Measurements from ENCODE around the gene MEGF10.
"Not testable (repeated sequence)": the region's sequence is repeated elsewhere in the genome, so short reads cannot be mapped to it uniquely, and the experiment has no call there.

MEGF10 gene

DNA sequence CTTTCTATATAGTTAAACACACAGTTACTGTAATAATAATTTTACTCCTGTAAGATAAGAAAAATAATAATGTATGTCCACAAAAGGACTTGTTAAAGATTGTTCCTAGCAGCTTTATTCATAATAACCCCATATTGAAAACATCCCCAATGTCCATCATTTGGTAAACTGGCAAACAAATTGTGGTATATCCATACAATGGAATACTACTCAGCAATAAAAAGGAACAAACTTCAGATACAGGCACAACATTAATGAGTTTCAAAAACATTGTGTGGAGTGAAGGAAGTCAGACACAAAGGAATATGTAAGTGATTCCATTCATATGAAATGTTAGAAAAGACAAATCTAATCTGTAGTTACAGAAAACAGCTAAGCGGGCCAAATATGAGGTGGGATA lies 1.9 kb upstream of the MEGF10 start:
- no peaks in the 10 kb centered on the region for H3K27me3 ChIP-seq (ENCODE audit: control insufficient read depth, insufficient read depth, low read length)
- peaks cover 19% of the 10 kb centered on the region for H3K4me1 ChIP-seq (ENCODE audit: control insufficient read depth, insufficient read depth, low read length)
- no peaks in the 10 kb centered on the region for H3K36me3 ChIP-seq (ENCODE audit: control insufficient read depth, insufficient read depth, low read length)
- H3K9me3 ChIP-seq (ENCODE audit: control insufficient read depth, insufficient read depth, low read length) = no peaks in the 10 kb centered on the region
- H3K9ac ChIP-seq (ENCODE audit: low read depth, low read length) = no peak overlapping the region
- no peak overlapping the region for H3K4me3 ChIP-seq (ENCODE audit: low read depth, low read length)

DNA sequence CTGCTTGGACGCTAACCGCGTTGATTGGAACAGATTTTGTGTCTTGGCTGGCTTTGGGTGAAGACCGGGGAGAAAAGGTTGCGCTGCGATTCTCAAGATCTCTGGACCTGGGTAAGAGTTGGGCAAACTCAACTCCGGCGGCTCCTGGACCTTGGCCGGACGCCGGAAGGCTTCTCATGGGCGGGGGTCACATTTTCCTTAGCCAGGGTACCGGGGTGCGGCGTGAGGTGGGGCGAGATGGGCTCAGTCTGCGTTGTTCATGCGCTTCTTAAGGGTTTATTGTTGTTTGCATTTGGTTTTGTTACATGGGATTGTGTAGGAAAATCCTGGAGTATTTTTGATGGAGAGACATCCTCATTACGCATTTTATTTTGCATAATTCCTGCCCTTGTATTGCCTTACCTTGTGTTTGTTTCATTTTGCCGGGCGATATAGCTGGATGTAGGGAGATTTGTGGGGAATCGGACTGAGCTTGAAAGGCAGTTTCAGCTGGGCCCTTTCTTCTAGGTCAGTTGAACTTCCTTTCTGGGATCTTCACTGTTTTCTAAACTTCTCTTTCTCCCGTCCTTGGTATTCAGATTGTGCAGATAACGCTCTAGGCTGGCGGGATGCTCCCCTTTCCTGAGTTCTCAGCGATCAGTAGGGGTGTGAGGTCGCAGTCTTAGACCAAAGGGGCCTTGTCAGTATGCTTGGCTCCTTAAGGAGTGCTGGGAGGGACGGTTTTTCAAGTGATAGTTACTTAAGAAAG lies 524 bp downstream of the MEGF10 start:
- H3K4me3 ChIP-seq (ENCODE audit: low read depth, low read length) = peak overlapping the region; percentile 92
- no peaks in the 10 kb centered on the region for H3K9me3 ChIP-seq (ENCODE audit: control insufficient read depth, insufficient read depth, low read length)

DNA sequence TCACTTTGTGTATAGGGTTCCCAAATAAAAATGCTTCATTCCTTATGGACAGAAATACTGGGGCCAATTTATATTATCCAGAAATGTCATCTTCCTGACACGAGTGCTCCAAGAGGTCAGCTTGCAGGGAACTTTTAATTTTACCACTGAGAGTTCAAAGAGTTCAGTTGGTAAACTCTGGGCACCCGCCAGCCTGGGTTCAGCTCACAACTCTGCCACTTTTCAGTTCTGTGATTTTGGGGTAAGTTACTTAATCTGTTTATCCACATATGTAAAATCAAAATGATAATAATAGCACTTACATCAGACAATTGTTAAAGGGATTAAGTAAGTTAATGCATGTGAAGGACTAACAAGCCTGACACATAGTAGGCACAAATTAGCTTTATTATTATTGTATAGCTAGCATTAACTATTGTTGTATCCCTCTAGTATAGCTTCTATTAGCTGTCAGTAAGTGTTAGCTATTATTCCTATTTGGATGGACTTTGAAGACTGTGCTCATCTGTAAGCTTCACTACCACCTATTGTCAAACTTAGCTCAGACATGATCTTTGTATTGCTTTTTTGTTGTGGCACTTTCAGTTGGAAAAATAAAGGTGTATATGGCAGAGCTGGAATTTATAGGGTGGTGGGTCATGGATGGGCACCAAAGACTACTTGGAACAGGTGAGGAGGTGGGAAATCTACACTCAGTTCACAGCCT lies 1.6 kb downstream of the MEGF10 start:
- Histone ChIP-seq H3K9ac (ENCODE audit: low read depth, low read length) (no peak overlapping the region), H3K9me3 (ENCODE audit: control insufficient read depth, insufficient read depth, low read length) (no peaks in the 10 kb centered on the region), H3K27me3 (ENCODE audit: control insufficient read depth, insufficient read depth, low read length) (no peaks in the 10 kb centered on the region), H3K4me1 (ENCODE audit: control insufficient read depth, insufficient read depth, low read length) (peaks cover 26% of the 10 kb centered on the region), H3K36me3 (ENCODE audit: control insufficient read depth, insufficient read depth, low read length) (no peaks in the 10 kb centered on the region), H3K4me3 (ENCODE audit: low read depth, low read length) (peak overlapping the region; percentile 92)

More for the DNA sequence above, 524 bp downstream of the MEGF10 start:
- Histone ChIP-seq H3K27me3 (ENCODE audit: control insufficient read depth, insufficient read depth, low read length) (no peaks in the 10 kb centered on the region), H3K9ac (ENCODE audit: low read depth, low read length) (peak overlapping the region; percentile 85), H3K36me3 (ENCODE audit: control insufficient read depth, insufficient read depth, low read length) (no peaks in the 10 kb centered on the region), H3K4me1 (ENCODE audit: control insufficient read depth, insufficient read depth, low read length) (peaks cover 23% of the 10 kb centered on the region)

DNA sequence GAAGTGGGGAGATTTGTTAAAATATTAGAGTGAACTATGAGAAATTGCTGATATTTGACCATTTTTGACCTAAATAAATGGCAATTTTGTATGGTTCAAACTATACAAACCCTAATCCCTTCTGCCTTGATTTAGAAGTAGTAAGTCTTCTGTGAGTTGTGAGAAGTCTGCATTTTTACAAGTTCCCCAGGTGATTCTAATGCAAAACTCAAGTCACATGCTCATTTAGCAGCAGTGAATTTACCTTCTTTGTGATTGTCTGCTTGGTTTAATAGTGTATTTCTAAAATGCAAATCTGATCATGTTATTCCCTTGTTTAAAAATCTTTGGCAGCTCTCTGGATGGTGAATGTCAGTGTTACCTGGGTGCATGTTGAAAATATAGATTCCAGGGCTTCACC lies 2.8 kb downstream of the MEGF10 start:
- peak overlapping the region; percentile 92 for H3K4me3 ChIP-seq (ENCODE audit: low read depth, low read length)
- H3K4me1 ChIP-seq (ENCODE audit: control insufficient read depth, insufficient read depth, low read length) = peaks cover 32% of the 10 kb centered on the region
- no peak overlapping the region for H3K9ac ChIP-seq (ENCODE audit: low read depth, low read length)
- H3K9me3 ChIP-seq (ENCODE audit: control insufficient read depth, insufficient read depth, low read length) = no peaks in the 10 kb centered on the region
- H3K36me3 ChIP-seq (ENCODE audit: control insufficient read depth, insufficient read depth, low read length) = no peaks in the 10 kb centered on the region
- H3K27me3 ChIP-seq (ENCODE audit: control insufficient read depth, insufficient read depth, low read length) = no peaks in the 10 kb centered on the region

DNA sequence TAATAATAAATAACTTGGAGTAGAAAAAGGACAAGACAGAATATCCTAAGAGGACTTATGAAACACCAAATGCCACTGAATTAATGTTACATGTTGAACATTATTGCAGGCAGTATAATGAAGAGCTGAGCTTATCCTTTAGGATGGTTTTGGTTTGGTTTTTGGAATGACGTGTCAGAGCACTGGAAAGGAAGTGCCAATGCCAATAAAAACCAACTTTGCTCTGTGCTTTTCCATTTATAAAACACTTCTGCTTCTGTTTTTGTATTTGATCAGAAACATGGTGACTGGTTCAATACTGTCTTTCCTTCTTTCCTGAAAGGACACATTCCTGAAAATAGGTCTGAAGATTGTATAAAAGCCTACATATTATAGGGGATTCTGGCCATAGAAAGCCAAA lies 4.2 kb downstream of the MEGF10 start:
- H3K9ac ChIP-seq (ENCODE audit: low read depth, low read length) = no peak overlapping the region
- H3K4me3 ChIP-seq (ENCODE audit: low read depth, low read length) = no peak overlapping the region
- no peaks in the 10 kb centered on the region for H3K27me3 ChIP-seq (ENCODE audit: control insufficient read depth, insufficient read depth, low read length)
- H3K36me3 ChIP-seq (ENCODE audit: control insufficient read depth, insufficient read depth, low read length) = no peaks in the 10 kb centered on the region
- H3K4me1 ChIP-seq (ENCODE audit: control insufficient read depth, insufficient read depth, low read length) = peaks cover 42% of the 10 kb centered on the region
- no peaks in the 10 kb centered on the region for H3K9me3 ChIP-seq (ENCODE audit: control insufficient read depth, insufficient read depth, low read length)

DNA sequence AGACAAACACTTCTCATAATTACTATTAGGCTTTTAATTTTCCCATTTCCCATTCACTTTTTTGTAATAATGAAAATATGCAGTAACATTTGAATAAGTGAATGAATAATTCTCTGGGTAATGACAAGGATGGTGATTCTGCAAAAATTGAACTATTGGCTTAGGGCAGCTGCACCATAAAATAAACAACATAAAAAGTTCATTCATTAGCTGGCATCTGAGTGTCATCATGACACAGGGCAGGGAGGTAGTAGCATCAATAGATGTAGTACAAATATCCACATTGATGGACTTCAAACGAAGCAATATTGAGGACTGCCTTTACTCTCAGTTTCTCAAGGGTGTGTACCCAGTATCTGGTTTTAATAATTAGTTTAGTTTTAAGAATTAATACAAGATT lies 4.9 kb downstream of the MEGF10 start:
- peaks cover 44% of the 10 kb centered on the region for H3K4me1 ChIP-seq (ENCODE audit: control insufficient read depth, insufficient read depth, low read length)
- H3K36me3 ChIP-seq (ENCODE audit: control insufficient read depth, insufficient read depth, low read length) = no peaks in the 10 kb centered on the region
- H3K4me3 ChIP-seq (ENCODE audit: low read depth, low read length) = no peak overlapping the region
- H3K9ac ChIP-seq (ENCODE audit: low read depth, low read length) = no peak overlapping the region
- H3K27me3 ChIP-seq (ENCODE audit: control insufficient read depth, insufficient read depth, low read length) = no peaks in the 10 kb centered on the region
- no peaks in the 10 kb centered on the region for H3K9me3 ChIP-seq (ENCODE audit: control insufficient read depth, insufficient read depth, low read length)

DNA sequence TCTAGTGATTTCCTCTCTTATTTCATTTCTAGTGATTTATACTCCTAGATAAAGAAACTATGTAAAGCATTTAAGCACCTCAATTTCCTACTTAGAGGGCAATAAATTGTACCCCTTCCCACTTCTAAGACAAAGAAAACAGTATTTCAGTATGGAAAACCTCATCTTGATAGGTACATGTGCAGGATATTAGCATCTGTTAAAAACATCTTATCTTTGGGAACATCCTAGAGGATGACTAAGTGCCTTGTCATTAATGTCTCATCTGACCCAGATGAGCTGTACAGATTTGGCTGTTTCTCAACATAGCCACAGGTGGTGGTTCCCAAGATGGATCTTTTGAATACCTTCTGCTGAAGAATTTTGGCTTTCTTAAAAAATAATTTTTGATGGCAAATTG lies 5.7 kb downstream of the MEGF10 start:
- H3K9ac ChIP-seq (ENCODE audit: low read depth, low read length) = no peak overlapping the region
- H3K36me3 ChIP-seq (ENCODE audit: control insufficient read depth, insufficient read depth, low read length) = no peaks in the 10 kb centered on the region
- H3K9me3 ChIP-seq (ENCODE audit: control insufficient read depth, insufficient read depth, low read length) = no peaks in the 10 kb centered on the region
- peaks cover 47% of the 10 kb centered on the region for H3K4me1 ChIP-seq (ENCODE audit: control insufficient read depth, insufficient read depth, low read length)
- H3K4me3 ChIP-seq (ENCODE audit: low read depth, low read length) = no peak overlapping the region
- H3K27me3 ChIP-seq (ENCODE audit: control insufficient read depth, insufficient read depth, low read length) = no peaks in the 10 kb centered on the region

DNA sequence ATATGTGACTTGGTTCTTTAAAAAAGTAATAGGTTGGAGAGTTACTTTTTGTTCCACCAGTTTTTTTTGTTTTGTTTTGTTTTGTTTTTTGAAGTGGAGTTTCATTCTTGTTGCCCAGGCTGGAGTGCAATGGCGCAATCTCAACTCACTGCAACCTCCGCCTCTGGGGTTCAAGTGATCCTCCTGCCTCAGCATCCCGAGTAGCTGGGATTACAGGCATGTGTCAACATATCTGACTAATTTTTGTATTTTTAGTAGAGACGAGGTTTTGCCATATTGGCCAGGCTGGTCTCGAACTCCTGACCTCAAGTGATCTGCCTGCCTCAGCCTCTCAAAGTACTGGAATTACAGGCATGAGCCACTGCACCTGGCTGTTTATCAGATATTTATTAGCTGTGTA lies 6.3 kb downstream of the MEGF10 start:
- not testable (repeated sequence) for H3K4me3 ChIP-seq (ENCODE audit: low read depth, low read length); H3K9me3 ChIP-seq (ENCODE audit: control insufficient read depth, insufficient read depth, low read length); H3K27me3 ChIP-seq (ENCODE audit: control insufficient read depth, insufficient read depth, low read length); H3K9ac ChIP-seq (ENCODE audit: low read depth, low read length); H3K36me3 ChIP-seq (ENCODE audit: control insufficient read depth, insufficient read depth, low read length)
- H3K4me1 ChIP-seq (ENCODE audit: control insufficient read depth, insufficient read depth, low read length) = peaks cover 44% of the 10 kb centered on the region

DNA sequence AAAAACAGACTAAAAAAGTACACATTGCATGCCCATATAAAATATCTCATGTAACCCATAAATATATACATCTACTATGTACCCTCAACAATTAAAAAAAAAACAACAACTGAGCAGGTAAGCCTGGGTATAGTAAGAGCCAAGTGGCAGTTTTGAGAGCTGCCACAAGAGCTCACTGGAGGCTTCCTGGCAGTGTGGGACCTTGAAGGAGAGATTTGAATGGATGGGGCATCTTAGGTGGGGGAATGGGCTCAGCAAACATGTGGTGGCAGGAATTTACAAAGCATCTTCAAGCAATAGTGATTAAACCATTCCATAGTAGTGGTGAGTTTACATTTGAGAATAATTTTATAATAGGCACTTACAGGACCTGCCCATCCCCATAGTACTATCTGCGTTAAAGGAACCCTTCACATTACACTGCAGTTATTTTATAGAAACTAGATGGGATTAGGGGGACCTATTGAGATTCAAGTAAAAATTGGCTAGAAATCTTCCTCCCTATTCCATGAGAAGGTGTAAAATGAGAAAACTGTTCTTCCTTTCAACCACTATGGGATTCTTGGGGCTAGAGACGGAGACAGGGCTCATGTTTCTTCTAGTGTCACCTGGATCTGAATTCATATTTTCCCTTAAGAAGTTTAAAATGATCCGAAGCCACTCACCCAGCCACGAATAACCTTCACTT lies 6.9 kb downstream of the MEGF10 start:
- Histone ChIP-seq H3K4me1 (ENCODE audit: control insufficient read depth, insufficient read depth, low read length) (peaks cover 38% of the 10 kb centered on the region), H3K36me3 (ENCODE audit: control insufficient read depth, insufficient read depth, low read length) (no peaks in the 10 kb centered on the region), H3K9me3 (ENCODE audit: control insufficient read depth, insufficient read depth, low read length) (no peaks in the 10 kb centered on the region), H3K4me3 (ENCODE audit: low read depth, low read length) (no peak overlapping the region), H3K9ac (ENCODE audit: low read depth, low read length) (no peak overlapping the region), H3K27me3 (ENCODE audit: control insufficient read depth, insufficient read depth, low read length) (no peaks in the 10 kb centered on the region)

DNA sequence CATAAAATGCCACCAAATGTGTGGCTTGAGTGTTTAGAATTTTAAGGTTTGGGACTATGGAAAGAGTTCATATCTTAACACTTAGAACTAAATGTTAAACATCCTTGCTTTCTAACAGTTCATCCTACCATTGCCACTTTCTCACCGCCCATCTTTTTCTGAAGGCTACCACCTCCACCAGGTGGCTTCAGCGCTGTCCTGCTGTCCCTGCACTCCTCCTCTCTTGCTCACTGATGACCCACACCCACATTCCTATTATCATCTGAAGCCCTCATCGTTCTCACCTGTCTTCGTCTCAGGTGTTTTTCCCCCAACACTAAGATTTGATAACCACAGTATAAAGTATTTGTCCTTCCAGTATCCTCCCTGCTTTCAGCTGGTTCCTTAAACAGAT lies 7.4 kb downstream of the MEGF10 start:
- H3K4me1 ChIP-seq (ENCODE audit: control insufficient read depth, insufficient read depth, low read length) = peaks cover 35% of the 10 kb centered on the region
- H3K9me3 ChIP-seq (ENCODE audit: control insufficient read depth, insufficient read depth, low read length) = no peaks in the 10 kb centered on the region
- H3K36me3 ChIP-seq (ENCODE audit: control insufficient read depth, insufficient read depth, low read length) = no peaks in the 10 kb centered on the region
- no peaks in the 10 kb centered on the region for H3K27me3 ChIP-seq (ENCODE audit: control insufficient read depth, insufficient read depth, low read length)
- H3K9ac ChIP-seq (ENCODE audit: low read depth, low read length) = no peak overlapping the region
- H3K4me3 ChIP-seq (ENCODE audit: low read depth, low read length) = no peak overlapping the region

DNA sequence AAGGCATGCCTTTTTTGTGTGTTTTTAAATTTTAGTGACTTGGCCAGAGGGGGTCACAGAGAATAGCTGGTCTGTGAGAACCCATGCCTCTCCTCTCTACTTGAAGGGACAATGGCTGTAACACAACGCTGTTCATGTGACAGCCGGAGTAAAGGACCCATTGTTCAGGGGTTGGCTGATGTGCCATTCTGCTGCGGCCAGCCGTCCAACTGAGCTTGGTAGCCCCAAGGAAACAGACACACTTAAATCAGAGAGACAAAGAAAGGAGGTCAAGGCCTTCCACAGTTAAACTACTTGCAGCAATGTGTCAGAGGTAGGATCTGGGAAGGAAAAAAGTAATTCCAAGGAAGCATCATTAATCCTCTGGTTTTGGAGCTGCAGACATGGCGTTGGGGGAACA lies 8.1 kb downstream of the MEGF10 start:
- H3K4me3 ChIP-seq (ENCODE audit: low read depth, low read length) = no peak overlapping the region
- no peaks in the 10 kb centered on the region for H3K27me3 ChIP-seq (ENCODE audit: control insufficient read depth, insufficient read depth, low read length)
- H3K4me1 ChIP-seq (ENCODE audit: control insufficient read depth, insufficient read depth, low read length) = peaks cover 28% of the 10 kb centered on the region
- H3K9ac ChIP-seq (ENCODE audit: low read depth, low read length) = no peak overlapping the region
- H3K36me3 ChIP-seq (ENCODE audit: control insufficient read depth, insufficient read depth, low read length) = no peaks in the 10 kb centered on the region
- H3K9me3 ChIP-seq (ENCODE audit: control insufficient read depth, insufficient read depth, low read length) = no peaks in the 10 kb centered on the region

DNA sequence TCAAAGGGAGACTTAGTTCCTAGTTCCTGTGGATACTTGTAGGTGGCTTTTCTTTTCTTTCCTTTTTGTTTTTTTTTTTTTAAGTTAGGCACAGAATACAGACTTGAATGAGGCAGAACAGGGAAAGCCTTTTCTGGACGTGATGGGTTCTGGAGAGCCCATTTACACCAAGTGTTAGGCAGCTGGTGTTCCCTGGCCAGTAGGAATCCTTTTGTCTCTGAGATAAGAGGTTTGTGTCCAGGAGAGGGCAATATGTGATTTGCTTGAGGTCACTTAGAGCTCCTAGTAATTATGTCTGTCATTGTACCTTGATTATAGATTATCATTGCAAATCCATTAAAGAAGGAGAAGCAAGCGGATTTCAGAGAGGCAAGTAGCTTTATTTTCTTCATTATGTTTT lies 9.1 kb downstream of the MEGF10 start:
- Histone ChIP-seq H3K9me3 (ENCODE audit: control insufficient read depth, insufficient read depth, low read length) (no peaks in the 10 kb centered on the region), H3K4me1 (ENCODE audit: control insufficient read depth, insufficient read depth, low read length) (peaks cover 24% of the 10 kb centered on the region), H3K27me3 (ENCODE audit: control insufficient read depth, insufficient read depth, low read length) (no peaks in the 10 kb centered on the region), H3K36me3 (ENCODE audit: control insufficient read depth, insufficient read depth, low read length) (no peaks in the 10 kb centered on the region), H3K4me3 (ENCODE audit: low read depth, low read length) (no peak overlapping the region), H3K9ac (ENCODE audit: low read depth, low read length) (no peak overlapping the region)
